Measurements from ENCODE around the gene MCUB.

DNA sequence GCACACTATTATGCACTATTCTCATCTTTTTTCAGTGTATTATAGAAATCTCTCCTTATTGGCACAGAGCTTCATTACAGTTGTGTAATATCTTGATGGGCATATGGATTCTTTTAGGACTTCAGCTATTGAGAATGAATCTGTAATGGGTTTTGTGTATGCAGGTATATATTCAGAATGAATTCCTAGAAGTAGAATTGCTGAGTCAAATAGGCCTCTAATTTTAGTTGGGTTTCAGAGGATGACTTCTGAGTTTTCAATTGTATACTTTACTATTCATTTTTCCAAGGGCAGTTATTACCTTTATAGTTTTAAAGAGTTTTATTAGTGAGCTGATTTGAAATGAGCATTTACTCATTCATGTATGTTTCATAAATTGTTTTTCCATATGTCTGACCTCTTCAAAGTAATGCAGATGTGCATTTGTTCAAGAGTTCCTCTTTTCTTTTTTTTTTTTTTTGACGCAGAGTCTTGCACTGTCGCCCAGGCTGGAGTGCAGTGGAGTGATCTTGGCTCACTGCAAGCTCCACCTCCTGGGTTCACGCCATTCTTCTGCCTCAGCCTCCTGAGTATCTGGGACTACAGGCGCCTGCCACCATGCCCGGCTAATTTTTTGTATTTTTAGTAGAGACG, 123.7 kb downstream of the MCUB start:
- TF ChIP-seq CTCF (IDR thresholded peaks at IDR 0.05) = no peak
- no peak for TF ChIP-seq POLR2AphosphoS5 (IDR thresholded peaks at IDR 0.05)
- TF ChIP-seq POLR2A (IDR thresholded peaks at IDR 0.05) = no peak
